ENCODE data around the gene TMEM225.

TMEM225 gene

GRCh38 chr11:123859731-123860130, 25.7 kb downstream of the TMEM225 start:
- H3K36me3 ChIP-seq (ENCODE audit: control insufficient read depth, insufficient read depth, low read length): no peaks in the 10 kb centered on the region
- no peak overlapping the region for H3K4me3 ChIP-seq (ENCODE audit: low read depth, low read length)
- H3K9ac ChIP-seq (ENCODE audit: low read depth, low read length): no peak overlapping the region
- H3K4me1 ChIP-seq (ENCODE audit: control insufficient read depth, insufficient read depth, low read length): peaks cover 13% of the 10 kb centered on the region
- H3K27me3 ChIP-seq (ENCODE audit: control insufficient read depth, insufficient read depth, low read length): no peaks in the 10 kb centered on the region
- H3K9me3 ChIP-seq (ENCODE audit: control insufficient read depth, insufficient read depth, low read length): no peaks in the 10 kb centered on the region

- Histone ChIP-seq H3K36me3 (ENCODE audit: control insufficient read depth, insufficient read depth, low read length) (no peaks in the 10 kb centered on the region), H3K9me3 (ENCODE audit: control insufficient read depth, insufficient read depth, low read length) (no peaks in the 10 kb centered on the region), H3K9ac (ENCODE audit: low read depth, low read length) (no peak overlapping the region), H3K27me3 (ENCODE audit: control insufficient read depth, insufficient read depth, low read length) (no peaks in the 10 kb centered on the region), H3K4me3 (ENCODE audit: low read depth, low read length) (no peak overlapping the region), H3K4me1 (ENCODE audit: control insufficient read depth, insufficient read depth, low read length) (peaks cover 18% of the 10 kb centered on the region)
Observed at GRCh38 chr11:123856444-123856843, 29.0 kb downstream of the TMEM225 start.

- peaks cover 4% of the 10 kb centered on the region for H3K4me1 ChIP-seq (ENCODE audit: control insufficient read depth, insufficient read depth, low read length)
- H3K27me3 ChIP-seq (ENCODE audit: control insufficient read depth, insufficient read depth, low read length): no peaks in the 10 kb centered on the region
- no peaks in the 10 kb centered on the region for H3K9me3 ChIP-seq (ENCODE audit: control insufficient read depth, insufficient read depth, low read length)
- H3K9ac ChIP-seq (ENCODE audit: low read depth, low read length): no peak overlapping the region
- H3K36me3 ChIP-seq (ENCODE audit: control insufficient read depth, insufficient read depth, low read length): no peaks in the 10 kb centered on the region
- no peak overlapping the region for H3K4me3 ChIP-seq (ENCODE audit: low read depth, low read length)
Observed at GRCh38 chr11:123853038-123853437, 32.4 kb downstream of the TMEM225 start.

- H3K4me3 ChIP-seq (ENCODE audit: low read depth, low read length): no peak overlapping the region
- H3K4me1 ChIP-seq (ENCODE audit: control insufficient read depth, insufficient read depth, low read length): peaks cover 4% of the 10 kb centered on the region
- H3K9me3 ChIP-seq (ENCODE audit: control insufficient read depth, insufficient read depth, low read length): no peaks in the 10 kb centered on the region
- H3K36me3 ChIP-seq (ENCODE audit: control insufficient read depth, insufficient read depth, low read length): no peaks in the 10 kb centered on the region
- no peak overlapping the region for H3K9ac ChIP-seq (ENCODE audit: low read depth, low read length)
- no peaks in the 10 kb centered on the region for H3K27me3 ChIP-seq (ENCODE audit: control insufficient read depth, insufficient read depth, low read length)
Observed at GRCh38 chr11:123852321-123852720, 33.1 kb downstream of the TMEM225 start.

DNA sequence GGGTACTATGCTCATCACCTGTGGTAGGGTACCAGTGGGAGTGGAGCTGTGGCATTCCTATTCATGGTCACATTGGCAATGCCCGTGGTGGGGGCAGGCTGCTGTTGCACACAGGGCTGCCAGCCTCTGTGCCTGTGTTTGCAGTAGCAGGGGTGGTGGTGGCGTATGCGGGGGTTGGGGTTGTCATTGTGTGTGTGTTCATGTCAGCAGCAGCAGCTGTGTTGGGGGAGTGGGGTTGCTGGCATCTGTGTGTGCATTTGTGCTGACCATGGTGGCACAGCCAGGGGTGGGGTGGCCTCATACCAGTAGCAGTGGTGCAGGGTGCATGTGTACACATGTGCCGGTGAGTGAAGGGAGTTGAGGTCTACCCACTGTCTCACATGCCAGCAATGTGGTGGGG, 34.4 kb downstream of the TMEM225 start:
- no peaks in the 10 kb centered on the region for H3K27me3 ChIP-seq (ENCODE audit: control insufficient read depth, insufficient read depth, low read length)
- H3K4me3 ChIP-seq (ENCODE audit: low read depth, low read length): no peak overlapping the region
- no peaks in the 10 kb centered on the region for H3K9me3 ChIP-seq (ENCODE audit: control insufficient read depth, insufficient read depth, low read length)
- peaks cover 4% of the 10 kb centered on the region for H3K4me1 ChIP-seq (ENCODE audit: control insufficient read depth, insufficient read depth, low read length)
- H3K9ac ChIP-seq (ENCODE audit: low read depth, low read length): no peak overlapping the region
- H3K36me3 ChIP-seq (ENCODE audit: control insufficient read depth, insufficient read depth, low read length): no peaks in the 10 kb centered on the region

DNA sequence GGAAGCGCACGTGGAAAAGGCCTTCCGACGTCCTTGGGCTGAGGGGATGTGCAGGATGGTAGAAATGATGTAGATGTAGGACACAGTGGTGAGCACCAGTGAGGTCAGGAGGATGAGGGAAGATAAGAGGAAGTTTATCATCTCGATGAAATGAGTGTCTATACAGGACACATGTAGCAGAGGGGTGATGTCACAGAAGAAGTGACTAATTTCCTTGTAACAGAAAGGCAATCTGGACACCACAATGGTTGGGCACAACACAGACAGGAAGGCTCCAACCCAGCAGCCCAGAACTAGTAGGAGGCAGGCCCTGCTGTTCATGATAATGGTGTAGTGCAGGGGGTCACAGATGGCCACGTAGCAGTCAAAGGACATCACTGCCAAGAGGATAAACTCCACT, 44.3 kb downstream of the TMEM225 start:
- Histone ChIP-seq H3K36me3 (ENCODE audit: control insufficient read depth, insufficient read depth, low read length) (no peaks in the 10 kb centered on the region), H3K9me3 (ENCODE audit: control insufficient read depth, insufficient read depth, low read length) (no peaks in the 10 kb centered on the region), H3K4me1 (ENCODE audit: control insufficient read depth, insufficient read depth, low read length) (no peaks in the 10 kb centered on the region), H3K9ac (ENCODE audit: low read depth, low read length) (no peak overlapping the region), H3K27me3 (ENCODE audit: control insufficient read depth, insufficient read depth, low read length) (no peaks in the 10 kb centered on the region), H3K4me3 (ENCODE audit: low read depth, low read length) (no peak overlapping the region)

- Histone ChIP-seq H3K9me3 (ENCODE audit: control insufficient read depth, insufficient read depth, low read length) (no peaks in the 10 kb centered on the region), H3K4me3 (ENCODE audit: low read depth, low read length) (no peak overlapping the region), H3K27me3 (ENCODE audit: control insufficient read depth, insufficient read depth, low read length) (no peaks in the 10 kb centered on the region), H3K36me3 (ENCODE audit: control insufficient read depth, insufficient read depth, low read length) (no peaks in the 10 kb centered on the region), H3K9ac (ENCODE audit: low read depth, low read length) (no peak overlapping the region), H3K4me1 (ENCODE audit: control insufficient read depth, insufficient read depth, low read length) (no peaks in the 10 kb centered on the region)
Observed at GRCh38 chr11:123839131-123839530, 46.3 kb downstream of the TMEM225 start.

DNA sequence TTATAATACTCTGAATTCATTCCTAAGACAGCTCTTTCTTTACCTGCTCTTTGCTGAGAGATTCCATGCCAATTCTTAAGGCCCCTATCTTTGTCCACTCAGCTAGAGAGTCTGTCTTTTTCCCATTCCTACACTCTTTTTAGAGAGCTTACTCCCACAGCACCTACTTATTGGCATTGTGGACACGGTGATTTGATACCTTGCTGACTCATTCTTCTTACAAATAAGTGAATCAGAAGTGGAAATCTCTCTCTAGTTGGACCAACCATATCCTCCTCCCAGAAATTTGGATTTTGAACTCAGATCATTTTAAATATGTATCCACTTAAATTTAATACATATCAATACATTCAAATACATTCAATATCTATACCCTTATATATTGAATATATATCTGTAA, 46.8 kb downstream of the TMEM225 start:
- Histone ChIP-seq H3K4me3 (ENCODE audit: low read depth, low read length) (no peak overlapping the region), H3K4me1 (ENCODE audit: control insufficient read depth, insufficient read depth, low read length) (no peaks in the 10 kb centered on the region), H3K36me3 (ENCODE audit: control insufficient read depth, insufficient read depth, low read length) (no peaks in the 10 kb centered on the region), H3K9ac (ENCODE audit: low read depth, low read length) (no peak overlapping the region), H3K27me3 (ENCODE audit: control insufficient read depth, insufficient read depth, low read length) (no peaks in the 10 kb centered on the region), H3K9me3 (ENCODE audit: control insufficient read depth, insufficient read depth, low read length) (no peaks in the 10 kb centered on the region)

- H3K36me3 ChIP-seq (ENCODE audit: control insufficient read depth, insufficient read depth, low read length): no peaks in the 10 kb centered on the region
- no peaks in the 10 kb centered on the region for H3K4me1 ChIP-seq (ENCODE audit: control insufficient read depth, insufficient read depth, low read length)
Observed at GRCh38 chr11:123838199-123838598, 47.3 kb downstream of the TMEM225 start.

DNA sequence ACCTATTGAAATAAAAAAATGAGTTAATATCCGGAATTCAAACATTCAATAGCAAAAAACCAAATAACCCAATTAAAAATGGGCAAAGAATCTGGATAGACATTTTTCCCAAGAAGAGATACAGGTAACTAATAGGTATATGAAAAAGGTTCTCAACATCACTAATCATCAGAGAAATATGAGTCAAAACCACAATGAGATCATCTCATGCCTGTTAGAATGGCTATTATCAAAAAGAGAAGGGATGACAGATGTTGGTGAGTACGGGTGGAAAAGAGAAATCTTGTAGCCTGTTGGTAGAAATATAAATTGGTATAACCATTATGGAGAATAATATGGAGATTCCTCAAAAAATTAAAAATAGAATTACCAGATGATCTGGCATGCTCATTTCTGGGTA, 52.4 kb downstream of the TMEM225 start:
- Histone ChIP-seq H3K9me3 (ENCODE audit: control insufficient read depth, insufficient read depth, low read length) (no peaks in the 10 kb centered on the region), H3K27me3 (ENCODE audit: control insufficient read depth, insufficient read depth, low read length) (no peaks in the 10 kb centered on the region), H3K36me3 (ENCODE audit: control insufficient read depth, insufficient read depth, low read length) (no peaks in the 10 kb centered on the region), H3K9ac (ENCODE audit: low read depth, low read length) (no peak overlapping the region), H3K4me3 (ENCODE audit: low read depth, low read length) (no peak overlapping the region), H3K4me1 (ENCODE audit: control insufficient read depth, insufficient read depth, low read length) (no peaks in the 10 kb centered on the region)

More at GRCh38 chr11:123838199-123838598, 47.3 kb downstream of the TMEM225 start:
- no peak overlapping the region for H3K4me3 ChIP-seq (ENCODE audit: low read depth, low read length)
- no peaks in the 10 kb centered on the region for H3K9me3 ChIP-seq (ENCODE audit: control insufficient read depth, insufficient read depth, low read length)
- H3K27me3 ChIP-seq (ENCODE audit: control insufficient read depth, insufficient read depth, low read length): no peaks in the 10 kb centered on the region
- no peak overlapping the region for H3K9ac ChIP-seq (ENCODE audit: low read depth, low read length)

Measured in iPS-15b (cell line).